Progenitor cell of endocrine pancreas (in vitro differentiated cells): ENCODE measurements around the gene LRRFIP1. TPM values are rescaled to one million over a fixed set of nuclear protein-coding genes. Genes with fewer than 3 reads are reported as not detected.
A peak's percentile ranks its signal among the peaks of the same experiment; 100 is the strongest.

Experiments
- DNase-seq: peaks from one replicate; pipeline ENCODE4 v3.0.0; 2021; ENCODE audit warnings: low spot score; ENCODE audit not compliant: unreplicated experiment
- H3K27ac Mint-ChIP-seq: 2 replicates; pipeline ENCODE4 v1.8.0; 2021; ENCODE audit warnings: mild to moderate bottlenecking, moderate library complexity, mixed read lengths
- H3K27me3 Mint-ChIP-seq: 2 replicates; pipeline ENCODE4 v1.8.0; 2021; ENCODE audit warnings: mixed read lengths
- H3K36me3 Mint-ChIP-seq: 2 replicates; pipeline ENCODE4 v1.8.0; 2022; ENCODE audit warnings: mixed read lengths; ENCODE audit not compliant: insufficient read depth
- H3K4me1 Mint-ChIP-seq: 2 replicates; pipeline ENCODE4 v1.8.0; 2021; ENCODE audit warnings: low read depth, mixed read lengths
- H3K4me3 Mint-ChIP-seq: 2 replicates; pipeline ENCODE4 v1.8.0; 2021; ENCODE audit warnings: low read depth, mild to moderate bottlenecking, moderate library complexity, mixed read lengths
- H3K9me3 Mint-ChIP-seq: 2 replicates; pipeline ENCODE4 v1.8.0; 2021; ENCODE audit warnings: low read depth, mixed read lengths
- total RNA-seq: library from RNA; stranded (reverse); gene quantifications from 2 replicates; pipeline ENCODE4 v1.2.1, GENCODE V29; 2021
- TF ChIP-seq, protein P1 (sequence below): fragments of 200-600 bp; sonication (generic); IDR thresholded peaks from one replicate; pipeline ENCODE4 v1.5.0; 2021; ENCODE audit warnings: antibody characterized with exemption, mild to moderate bottlenecking; ENCODE audit not compliant: unreplicated experiment

LRRFIP1 gene
- total RNA-seq, 1 donor from 2014 or later = 68.6 TPM

GRCh38 chr2:237766340-237766739 lies 139.0 kb downstream of the LRRFIP1 start:
- Mint-ChIP-seq H3K9me3 (no peaks in the 10 kb centered on the region), H3K27ac (no peak overlapping the region), H3K4me3 (no peak overlapping the region), H3K27me3 (no peaks in the 10 kb centered on the region), H3K36me3 (peaks cover 30% of the 10 kb centered on the region), H3K4me1 (peaks cover 5% of the 10 kb centered on the region)
- no peak for DNase-seq
- TF ChIP-seq, protein P1, sequence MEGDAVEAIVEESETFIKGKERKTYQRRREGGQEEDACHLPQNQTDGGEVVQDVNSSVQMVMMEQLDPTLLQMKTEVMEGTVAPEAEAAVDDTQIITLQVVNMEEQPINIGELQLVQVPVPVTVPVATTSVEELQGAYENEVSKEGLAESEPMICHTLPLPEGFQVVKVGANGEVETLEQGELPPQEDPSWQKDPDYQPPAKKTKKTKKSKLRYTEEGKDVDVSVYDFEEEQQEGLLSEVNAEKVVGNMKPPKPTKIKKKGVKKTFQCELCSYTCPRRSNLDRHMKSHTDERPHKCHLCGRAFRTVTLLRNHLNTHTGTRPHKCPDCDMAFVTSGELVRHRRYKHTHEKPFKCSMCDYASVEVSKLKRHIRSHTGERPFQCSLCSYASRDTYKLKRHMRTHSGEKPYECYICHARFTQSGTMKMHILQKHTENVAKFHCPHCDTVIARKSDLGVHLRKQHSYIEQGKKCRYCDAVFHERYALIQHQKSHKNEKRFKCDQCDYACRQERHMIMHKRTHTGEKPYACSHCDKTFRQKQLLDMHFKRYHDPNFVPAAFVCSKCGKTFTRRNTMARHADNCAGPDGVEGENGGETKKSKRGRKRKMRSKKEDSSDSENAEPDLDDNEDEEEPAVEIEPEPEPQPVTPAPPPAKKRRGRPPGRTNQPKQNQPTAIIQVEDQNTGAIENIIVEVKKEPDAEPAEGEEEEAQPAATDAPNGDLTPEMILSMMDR = no peak

DNA sequence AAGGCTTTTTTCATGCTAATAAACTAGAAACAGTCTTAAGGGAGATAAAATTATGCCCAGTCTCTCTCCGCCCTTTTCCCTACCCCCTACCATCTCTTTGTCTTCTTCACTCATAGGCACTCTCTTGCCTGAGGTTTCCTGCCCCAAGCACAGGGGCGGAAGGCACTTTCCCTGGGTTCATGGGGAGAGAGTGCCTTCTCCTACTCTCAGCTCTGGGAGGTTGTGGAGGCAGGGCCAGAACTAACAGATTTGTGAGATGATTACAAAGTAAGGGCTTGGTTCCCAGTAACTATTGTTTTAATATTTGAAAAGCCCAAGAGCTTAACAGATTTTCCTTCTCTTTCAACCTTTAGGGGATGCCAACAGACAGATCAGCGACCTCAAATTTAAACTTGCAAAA lies 145.1 kb downstream of the LRRFIP1 start:
- no peaks in the 10 kb centered on the region for H3K9me3 Mint-ChIP-seq

DNA sequence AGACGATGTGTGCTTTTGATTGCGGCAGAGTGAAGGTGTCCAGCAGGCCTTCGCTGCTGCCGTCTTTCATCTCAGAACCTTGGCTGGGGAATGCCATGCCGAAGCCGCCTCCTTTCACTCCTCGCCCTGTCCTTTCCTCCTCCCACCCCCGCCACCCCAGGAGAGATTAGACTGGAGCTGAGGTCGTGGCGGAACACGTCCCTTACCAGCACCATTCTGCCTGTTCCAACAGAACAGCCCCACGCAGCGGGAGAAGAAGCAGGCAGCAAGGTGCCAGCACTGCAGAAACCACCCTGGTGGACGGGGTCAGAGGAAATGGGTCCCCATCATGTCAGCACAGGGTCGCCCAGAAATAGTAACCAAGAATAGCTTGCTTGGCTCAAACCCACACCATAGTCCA lies 146.4 kb downstream of the LRRFIP1 start:
- Mint-ChIP-seq H3K4me3 (no peak overlapping the region), H3K36me3 (peaks cover 41% of the 10 kb centered on the region), H3K27me3 (no peaks in the 10 kb centered on the region), H3K4me1 (peaks cover 8% of the 10 kb centered on the region), H3K9me3 (peaks cover 2% of the 10 kb centered on the region), H3K27ac (no peak overlapping the region)
- TF ChIP-seq, protein P1 = no peak
- no peak for DNase-seq

More for the DNA sequence above, 145.1 kb downstream of the LRRFIP1 start:
- TF ChIP-seq, protein P1 = no peak
- Mint-ChIP-seq H3K27me3 (no peaks in the 10 kb centered on the region), H3K4me3 (no peak overlapping the region), H3K36me3 (peaks cover 36% of the 10 kb centered on the region), H3K4me1 (peaks cover 8% of the 10 kb centered on the region), H3K27ac (peak overlapping the region; percentile 51)
- no peak for DNase-seq

DNA sequence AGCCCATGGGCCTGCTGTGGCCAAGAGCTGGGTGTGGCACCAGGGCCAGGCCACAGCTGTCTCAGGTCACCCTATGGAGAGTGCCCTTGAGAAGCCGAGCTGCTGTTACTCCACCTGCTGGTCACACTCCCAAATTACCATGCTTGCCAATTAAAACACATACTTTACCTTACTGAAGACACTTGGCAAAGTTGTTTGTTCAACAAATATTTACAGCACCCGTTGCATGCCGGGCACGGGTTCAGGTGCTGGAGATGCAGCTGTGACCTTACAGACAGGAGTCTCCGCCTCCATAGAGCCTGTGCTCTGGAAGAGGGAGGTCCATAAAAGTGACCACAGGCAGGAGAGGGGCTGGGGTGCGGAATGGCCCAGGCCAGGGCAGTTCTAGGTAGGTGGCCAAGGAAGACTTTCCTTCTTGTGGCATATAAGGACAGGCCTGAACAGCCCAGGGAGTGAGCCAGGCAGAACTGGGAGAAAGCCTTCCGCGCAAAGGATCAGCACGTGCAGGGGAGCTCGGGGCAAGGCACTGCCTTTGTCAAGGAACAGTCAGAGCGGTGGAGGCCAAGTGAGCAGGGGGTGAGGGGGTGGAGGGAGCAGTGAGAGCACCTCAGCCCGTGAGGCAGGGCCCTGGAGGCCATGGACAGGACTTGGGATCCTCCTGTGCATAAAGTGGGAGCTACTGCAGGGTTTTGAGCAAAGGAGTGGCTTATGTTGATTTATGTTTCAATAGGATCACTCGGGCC lies 147.6 kb downstream of the LRRFIP1 start:
- H3K4me3 Mint-ChIP-seq = no peak overlapping the region

GRCh38 chr2:237779521-237779920 lies 152.1 kb downstream of the LRRFIP1 start:
- no peaks in the 10 kb centered on the region for H3K27me3 Mint-ChIP-seq
- peaks cover 6% of the 10 kb centered on the region for H3K4me1 Mint-ChIP-seq
- peaks cover 2% of the 10 kb centered on the region for H3K9me3 Mint-ChIP-seq
- no peak overlapping the region for H3K4me3 Mint-ChIP-seq
- peaks cover 54% of the 10 kb centered on the region for H3K36me3 Mint-ChIP-seq
- no peak for DNase-seq
- H3K27ac Mint-ChIP-seq = no peak overlapping the region
- TF ChIP-seq, protein P1 = no peak

More for the DNA sequence above, 147.6 kb downstream of the LRRFIP1 start:
- peaks cover 45% of the 10 kb centered on the region for H3K36me3 Mint-ChIP-seq
- TF ChIP-seq, protein P1 = peak; percentile 73
- peaks cover 8% of the 10 kb centered on the region for H3K4me1 Mint-ChIP-seq
- peaks cover 2% of the 10 kb centered on the region for H3K9me3 Mint-ChIP-seq
- peak overlapping the region; percentile 35 for H3K27ac Mint-ChIP-seq
- peak; percentile 48 for DNase-seq
- no peaks in the 10 kb centered on the region for H3K27me3 Mint-ChIP-seq
